Measurements from ENCODE around the gene DUSP19.

DNA sequence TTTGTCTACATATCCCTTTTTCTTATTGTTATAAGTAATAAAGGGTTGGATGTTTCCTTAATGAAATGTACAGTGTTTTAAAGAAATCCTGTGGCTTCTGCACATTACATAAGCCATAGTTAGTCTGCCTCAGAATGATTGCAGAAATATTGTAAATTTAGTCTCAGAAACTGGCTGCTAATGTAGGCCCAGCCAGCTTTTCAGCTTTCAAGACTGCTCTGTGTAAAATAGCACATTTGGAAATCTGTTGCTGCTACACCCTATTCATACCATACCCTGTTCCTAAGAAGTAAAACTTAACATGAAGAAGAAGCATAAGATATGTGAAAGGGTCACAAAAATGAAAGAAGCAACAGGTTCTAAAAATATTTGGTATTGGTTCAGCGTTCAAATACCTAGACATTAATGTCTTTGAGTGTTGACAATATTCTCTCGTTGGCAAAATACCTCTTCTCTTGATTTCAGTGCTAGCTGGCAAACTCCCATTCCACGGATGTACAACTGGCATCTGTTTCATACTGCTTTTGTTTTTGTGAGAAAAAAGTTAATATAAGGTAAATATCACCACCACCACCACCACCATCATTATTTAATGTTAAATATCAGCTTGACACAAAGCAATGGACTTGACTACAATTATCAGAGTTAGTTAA lies 21.1 kb upstream of the DUSP19 start:
- no peak for TF ChIP-seq EZH2 (IDR thresholded peaks at IDR 0.05)
- TF ChIP-seq POLR2AphosphoS5 (IDR thresholded peaks at IDR 0.05; ENCODE audit: borderline replicate concordance, low read depth, low read length) = no peak
